Measurements from ENCODE around the gene GABARAP. TPM values are rescaled to one million over a fixed set of nuclear protein-coding genes. Genes with fewer than 3 reads are reported as not detected.

GABARAP gene
- total RNA-seq, 2 experiments from 2014 or later, result 188 to 199 TPM

DNA sequence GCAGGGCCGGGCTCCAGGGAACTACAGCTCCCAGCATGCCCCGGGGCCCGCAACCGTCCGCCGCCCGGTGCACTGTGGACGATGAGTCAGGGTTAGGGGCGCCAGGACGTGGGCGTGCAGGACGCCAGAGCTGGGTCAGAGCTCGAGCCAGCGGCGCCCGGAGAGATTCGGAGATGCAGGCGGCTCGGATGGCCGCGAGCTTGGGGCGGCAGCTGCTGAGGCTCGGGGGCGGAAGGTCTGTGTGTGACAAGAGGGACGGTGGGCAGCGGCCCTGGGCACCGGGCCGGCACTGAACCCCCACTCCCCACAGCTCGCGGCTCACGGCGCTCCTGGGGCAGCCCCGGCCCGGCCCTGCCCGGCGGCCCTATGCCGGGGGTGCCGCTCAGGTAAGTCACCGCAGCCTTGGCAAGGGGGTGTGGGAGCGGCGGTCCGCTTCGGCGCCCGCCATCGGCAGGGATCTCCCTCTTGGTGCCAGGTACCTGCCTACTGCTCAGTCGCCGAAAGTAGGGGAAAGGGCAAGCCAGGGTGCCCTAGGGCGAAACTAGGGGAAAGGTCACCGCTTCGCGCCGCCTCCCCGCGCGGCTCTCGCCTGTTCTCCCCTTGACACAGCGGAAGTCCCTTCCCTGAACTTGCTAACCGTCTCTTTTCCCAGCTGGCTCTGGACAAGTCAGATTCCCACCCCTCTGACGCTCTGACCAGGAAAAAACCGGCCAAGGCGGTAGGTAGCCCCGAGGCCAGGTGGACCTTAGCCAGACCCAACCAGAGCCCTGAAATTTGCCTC, 22.2 kb downstream of the GABARAP start, which contains the start of the genes ACADVL and DLG4:
Gene ACADVL, plus strand, starts transcription at position 127 of the 781 bp plus-strand sequence. Its CDS starts 47 bp downstream, at position 174.
Gene DLG4, minus strand, starts transcription at position 25 of the 781 bp plus-strand sequence.
- H3K9me3 Mint-ChIP-seq, result no peaks in the 10 kb centered on the region
- H3K27me3 Mint-ChIP-seq, result no peaks in the 10 kb centered on the region
- ChIA-PET POLR2A (interaction anchor here (0.6 to 4.9 kb wide), 11 partner anchors 10 to 175 kb away, joined by 3 to 33 read pairs (median 4); partner anchors contain the start of genes DVL2, GABARAP and PHF23), CTCF (interaction anchor here (0.8 to 4.2 kb wide), 15 partner anchors 10 to 174 kb away, joined by 3 to 48 read pairs (median 8); partner anchors contain the start of genes CTDNEP1, DVL2, ELP5 and GABARAP)
- H3K4me1 Mint-ChIP-seq (ENCODE audit: low read depth), result peaks cover 53% of the 10 kb centered on the region
- H3K27ac Mint-ChIP-seq, result peak within 1 kb of the TSS; percentile 92
- peak within 1 kb of the TSS; percentile 90 for H3K4me3 Mint-ChIP-seq
- DNase-seq, result peak; percentile 90
- H3K36me3 Mint-ChIP-seq, result peaks cover 25% of the 10 kb centered on the region
- intact Hi-C loops (cut with micrococcal nuclease), result loop anchor here (2.0 kb wide), 1 partner anchor 77 kb away; no protein-coding TSS in a partner anchor

DNA sequence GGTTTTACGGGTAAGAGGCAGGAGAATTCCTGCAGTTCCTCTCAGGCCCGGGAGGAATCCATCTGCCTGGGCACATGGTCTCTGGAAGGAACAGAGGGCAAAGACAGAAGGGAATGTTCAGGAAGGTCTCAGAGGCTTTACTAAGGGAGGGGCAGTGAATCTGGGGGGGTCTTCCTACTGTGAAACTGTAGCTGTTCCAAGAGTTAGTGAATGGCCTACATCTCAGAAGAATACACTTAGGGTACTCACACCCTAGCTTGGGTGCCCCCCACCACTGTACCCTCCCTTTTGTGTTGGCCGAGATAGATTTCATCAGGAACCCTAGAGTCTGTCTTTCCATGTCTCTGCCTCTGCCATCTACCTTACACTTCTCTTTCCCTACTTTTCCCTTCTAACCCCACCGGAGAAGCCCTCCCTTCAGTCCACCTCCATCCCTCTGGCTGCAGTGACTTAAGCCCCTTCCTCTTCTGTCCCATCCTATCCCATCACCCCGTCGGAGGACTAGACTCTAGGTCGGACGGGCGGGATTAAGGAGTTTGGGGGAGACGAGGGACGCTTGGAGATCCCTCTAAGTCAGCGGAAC, 22.9 kb downstream of the GABARAP start:
- H3K9me3 Mint-ChIP-seq, result no peaks in the 10 kb centered on the region
- H3K4me1 Mint-ChIP-seq (ENCODE audit: low read depth), result peaks cover 56% of the 10 kb centered on the region
- ChIA-PET POLR2A (interaction anchor here (0.6 to 4.9 kb wide), 6 partner anchors 11 to 173 kb away, joined by 3 to 33 read pairs (median 5); partner anchors contain the start of genes DVL2, GABARAP and PHF23), CTCF (interaction anchor here (0.9 to 4.2 kb wide), 8 partner anchors 10 to 173 kb away, joined by 3 to 48 read pairs (median 8); partner anchors contain the start of genes GABARAP and PHF23)
- peak overlapping the region; percentile 90 for H3K4me3 Mint-ChIP-seq
- H3K27ac Mint-ChIP-seq, result peak overlapping the region; percentile 92
- peaks cover 25% of the 10 kb centered on the region for H3K36me3 Mint-ChIP-seq
- H3K27me3 Mint-ChIP-seq, result peaks cover 1% of the 10 kb centered on the region
- intact Hi-C loops (cut with micrococcal nuclease), result no loop called here
- no peak for DNase-seq

DNA sequence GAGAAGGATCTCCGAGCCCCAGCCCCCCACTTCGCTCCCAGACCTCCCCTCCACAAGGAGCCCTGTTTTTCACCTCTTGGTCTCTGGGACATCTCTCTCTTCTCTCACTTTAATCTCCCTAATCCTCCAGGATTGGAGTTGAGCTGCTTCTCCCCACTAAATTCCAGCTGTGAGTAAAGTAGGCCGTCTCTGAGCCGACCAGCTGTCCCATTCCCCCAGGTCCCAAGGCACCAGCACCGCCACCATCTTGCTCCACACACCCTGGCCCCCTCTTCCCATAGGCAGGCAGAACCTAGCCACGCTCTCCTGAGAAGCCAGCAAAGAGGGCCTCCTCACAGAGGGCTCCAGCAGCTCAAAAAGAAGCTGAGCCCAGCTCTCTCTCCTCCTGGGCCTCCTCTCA, 23.5 kb downstream of the GABARAP start:
- no peaks in the 10 kb centered on the region for H3K9me3 Mint-ChIP-seq
- DNase-seq, result no peak
- CTCF ChIA-PET, result interaction anchor here (0.9 to 4.2 kb wide), 5 partner anchors 14 to 173 kb away, joined by 3 to 48 read pairs (median 19); partner anchors contain the start of genes GABARAP and PHF23
- H3K36me3 Mint-ChIP-seq, result peaks cover 21% of the 10 kb centered on the region
- intact Hi-C loops (cut with micrococcal nuclease), result no loop called here
- H3K27me3 Mint-ChIP-seq, result peaks cover 1% of the 10 kb centered on the region
- POLR2A ChIA-PET, result interaction anchor here (1.5 to 3.2 kb wide), 4 partner anchors 11 to 173 kb away, joined by 4 to 19 read pairs (median 5); partner anchors contain the start of genes GABARAP and PHF23
- H3K4me1 Mint-ChIP-seq (ENCODE audit: low read depth), result peaks cover 61% of the 10 kb centered on the region
- H3K4me3 Mint-ChIP-seq, result no peak overlapping the region
- peak overlapping the region; percentile 92 for H3K27ac Mint-ChIP-seq

- no peaks in the 10 kb centered on the region for H3K9me3 Mint-ChIP-seq
- peaks cover 1% of the 10 kb centered on the region for H3K27me3 Mint-ChIP-seq
- no peak for DNase-seq
- peaks cover 15% of the 10 kb centered on the region for H3K36me3 Mint-ChIP-seq
- intact Hi-C loops (cut with micrococcal nuclease), result no loop called here
- H3K4me3 Mint-ChIP-seq, result no peak overlapping the region
- peaks cover 67% of the 10 kb centered on the region for H3K4me1 Mint-ChIP-seq (ENCODE audit: low read depth)
- CTCF ChIA-PET, result interaction anchor here (4.2 kb wide), 1 partner anchor 20 kb away, joined by 34 read pairs; the partner anchor contains the start of gene PHF23
- no peak overlapping the region for H3K27ac Mint-ChIP-seq
- POLR2A ChIA-PET, result interaction anchor here (0.6 to 3.2 kb wide), 4 partner anchors 21 to 172 kb away, joined by 4 to 19 read pairs (median 4); partner anchors contain the start of genes GABARAP and PHF23
Observed at GRCh38 chr17:7218166-7218565, 24.1 kb downstream of the GABARAP start.

- H3K27me3 Mint-ChIP-seq, result peaks cover 1% of the 10 kb centered on the region
- H3K27ac Mint-ChIP-seq, result peak overlapping the region; percentile 38
- CTCF ChIA-PET, result no interaction called here
- H3K4me3 Mint-ChIP-seq, result peak overlapping the region; percentile 55
- H3K9me3 Mint-ChIP-seq, result no peaks in the 10 kb centered on the region
- DNase-seq, result peak; percentile 42
- H3K4me1 Mint-ChIP-seq (ENCODE audit: low read depth), result peaks cover 67% of the 10 kb centered on the region
- H3K36me3 Mint-ChIP-seq, result peaks cover 9% of the 10 kb centered on the region
- intact Hi-C loops (cut with micrococcal nuclease), result no loop called here
- POLR2A ChIA-PET, result interaction anchor here (0.6 kb wide), 1 partner anchor 89 kb away, joined by 4 read pairs; no protein-coding TSS in a partner anchor
Observed at GRCh38 chr17:7217113-7217987, 24.9 kb downstream of the GABARAP start.

DNA sequence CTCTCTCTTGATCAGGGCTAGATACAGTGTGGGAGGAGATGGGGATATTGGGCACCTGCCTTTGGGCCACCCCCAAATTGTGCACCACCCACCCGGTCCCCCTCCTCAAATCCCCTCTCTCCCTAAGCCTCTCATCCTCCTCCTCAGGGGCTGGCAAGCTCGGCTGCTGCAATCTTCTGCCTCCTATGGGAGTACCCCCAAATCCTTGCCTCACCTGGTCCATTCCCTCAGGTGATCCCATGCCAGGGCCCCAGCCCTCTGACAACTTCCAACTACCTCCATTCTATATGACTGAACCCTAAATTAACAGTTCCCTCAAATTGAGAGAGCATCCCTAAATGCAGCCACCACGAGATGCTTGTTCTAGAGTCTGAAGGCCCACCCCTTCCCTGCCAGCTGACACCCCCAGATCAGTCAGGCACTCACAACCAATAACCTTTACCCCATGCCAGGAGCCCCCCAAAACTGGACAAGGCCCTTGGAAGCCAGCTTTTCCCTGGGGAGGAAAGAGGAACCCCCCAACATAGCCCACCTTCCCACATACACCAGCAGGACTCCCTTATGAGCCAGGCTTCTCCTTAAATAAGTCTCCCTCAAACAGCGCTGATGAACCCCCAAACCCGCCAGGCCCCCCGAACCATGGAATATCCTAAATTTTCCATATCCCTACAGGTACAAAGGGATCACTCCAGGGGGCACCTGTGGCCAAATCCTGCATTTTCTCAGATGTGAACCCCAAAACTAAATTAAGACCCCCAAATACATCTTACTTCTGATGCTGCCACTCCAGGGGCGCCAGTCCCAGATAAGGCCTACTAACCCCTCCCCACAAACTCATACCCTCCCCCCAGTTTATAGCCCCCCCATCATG, 25.8 kb downstream of the GABARAP start:
- intact Hi-C loops (cut with micrococcal nuclease), result no loop called here
- CTCF ChIA-PET, result no interaction called here
- Mint-ChIP-seq H3K36me3 (peaks cover 4% of the 10 kb centered on the region), H3K9me3 (no peaks in the 10 kb centered on the region), H3K27ac (peak overlapping the region; percentile 62), H3K27me3 (peaks cover 7% of the 10 kb centered on the region), H3K4me1 (ENCODE audit: low read depth) (peaks cover 65% of the 10 kb centered on the region), H3K4me3 (peak overlapping the region; percentile 33)
- no peak for DNase-seq
- POLR2A ChIA-PET, result interaction anchor here (0.5 kb wide), 1 partner anchor 1011 kb away, joined by 3 read pairs; no protein-coding TSS in a partner anchor

DNA sequence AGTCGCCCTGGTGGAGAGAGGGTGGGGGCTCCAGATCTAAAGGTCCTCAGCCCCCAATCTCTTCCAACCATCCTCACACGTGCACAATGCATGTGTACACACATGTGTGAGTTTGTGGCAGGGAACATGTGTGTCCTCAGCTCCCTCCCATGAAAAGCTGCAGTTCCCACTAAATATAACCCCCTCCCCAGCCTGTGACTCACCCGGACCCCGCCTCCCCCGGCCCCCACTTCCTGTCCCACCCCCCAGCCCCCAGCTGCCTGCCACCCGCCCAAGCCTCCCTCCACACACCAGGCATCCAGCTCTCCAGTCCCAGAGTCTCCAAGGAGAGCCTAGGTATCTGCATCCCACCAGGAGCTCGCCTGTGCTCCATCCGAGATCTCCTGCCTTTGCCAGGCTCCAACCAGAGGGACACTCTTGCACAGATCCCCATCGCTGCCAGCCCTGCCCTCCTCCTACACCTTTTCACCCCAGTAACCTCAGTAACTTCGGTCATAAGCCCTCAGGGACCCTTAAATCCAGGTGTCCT, 26.5 kb downstream of the GABARAP start:
- H3K4me3 Mint-ChIP-seq, result no peak overlapping the region
- CTCF ChIA-PET, result interaction anchor here (2.0 kb wide), 1 partner anchor 114 kb away, joined by 5 read pairs; the partner anchor contains the start of gene NEURL4

GRCh38 chr17:7215136-7215638, 27.1 kb downstream of the GABARAP start:
- H3K4me1 Mint-ChIP-seq (ENCODE audit: low read depth), result peaks cover 53% of the 10 kb centered on the region
- H3K9me3 Mint-ChIP-seq, result no peaks in the 10 kb centered on the region
- H3K4me3 Mint-ChIP-seq, result peak overlapping the region; percentile 85
- CTCF ChIA-PET, result interaction anchor here (1.2 to 2.4 kb wide), 5 partner anchors 19 to 169 kb away, joined by 4 to 10 read pairs (median 5); partner anchors contain the start of genes DVL2 and NEURL4
- intact Hi-C loops (cut with micrococcal nuclease), result loop anchor here (2.0 kb wide), 1 partner anchor 92 kb away; the partner anchor contains the start of gene EIF5A
- H3K27me3 Mint-ChIP-seq, result peaks cover 7% of the 10 kb centered on the region
- H3K36me3 Mint-ChIP-seq, result no peaks in the 10 kb centered on the region
- POLR2A ChIA-PET, result interaction anchor here (1.0 to 1.7 kb wide), 2 partner anchors 10 to 180 kb away, joined by 4 to 7 read pairs; partner anchors contain the start of gene SLC16A13
- no peak for DNase-seq
- H3K27ac Mint-ChIP-seq, result peak overlapping the region; percentile 89

More for the DNA sequence above, 26.5 kb downstream of the GABARAP start:
- no peak for DNase-seq
- peaks cover 58% of the 10 kb centered on the region for H3K4me1 Mint-ChIP-seq (ENCODE audit: low read depth)
- POLR2A ChIA-PET, result interaction anchor here (0.5 kb wide), 1 partner anchor 1011 kb away, joined by 3 read pairs; no protein-coding TSS in a partner anchor
- no peaks in the 10 kb centered on the region for H3K36me3 Mint-ChIP-seq
- intact Hi-C loops (cut with micrococcal nuclease), result loop anchor here (2.0 kb wide), 1 partner anchor 91 kb away; the partner anchor contains the start of gene EIF5A
- no peak overlapping the region for H3K27ac Mint-ChIP-seq
- no peaks in the 10 kb centered on the region for H3K9me3 Mint-ChIP-seq
- H3K27me3 Mint-ChIP-seq, result peaks cover 7% of the 10 kb centered on the region

DNA sequence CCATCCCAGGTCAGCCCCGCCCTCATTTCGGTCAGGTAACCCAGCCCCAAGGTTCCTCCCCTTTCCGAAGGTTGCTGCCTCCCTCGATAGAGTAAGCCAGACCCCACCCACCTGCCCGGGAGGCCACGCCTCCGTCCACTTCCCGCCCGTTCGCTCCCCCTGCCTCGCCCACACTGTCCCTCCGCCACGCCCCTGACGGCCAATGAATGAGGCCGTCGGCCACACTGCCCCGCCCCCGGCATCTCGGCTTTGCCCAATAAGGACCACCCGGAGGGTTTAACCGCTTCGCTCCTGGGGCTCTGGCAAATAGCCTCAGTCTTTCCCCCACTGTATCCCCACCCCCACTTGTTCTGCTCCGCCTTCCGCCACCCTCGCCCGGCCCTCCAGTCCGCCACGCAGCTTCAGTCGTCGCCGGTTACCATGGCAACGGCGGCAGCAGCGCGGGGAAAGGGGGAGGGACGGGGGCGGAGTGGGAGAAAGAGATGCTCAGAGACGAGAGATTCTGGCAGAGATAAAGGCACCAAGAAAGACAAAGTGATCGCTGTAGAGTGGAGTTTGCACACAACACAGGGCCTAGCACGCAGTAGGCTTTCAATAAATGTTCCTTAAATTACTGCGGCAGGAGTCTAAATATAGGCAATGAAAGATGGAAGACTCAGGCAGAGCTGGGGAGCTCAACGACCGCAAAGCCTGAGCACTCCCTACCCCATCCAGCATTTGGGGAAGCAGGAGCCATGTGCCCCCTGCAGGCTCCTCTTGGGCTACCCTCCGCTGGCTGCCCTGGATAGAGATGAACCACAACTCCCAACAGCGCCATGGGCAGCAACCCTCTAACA, 27.7 kb downstream of the GABARAP start:
- peaks cover 52% of the 10 kb centered on the region for H3K4me1 Mint-ChIP-seq (ENCODE audit: low read depth)
- ChIA-PET CTCF (interaction anchor here (1.0 to 2.4 kb wide), 6 partner anchors 20 to 169 kb away, joined by 4 to 10 read pairs (median 4); partner anchors contain the start of genes DVL2 and NEURL4), POLR2A (interaction anchor here (0.7 to 1.7 kb wide), 3 partner anchors 10 to 179 kb away, joined by 3 to 7 read pairs (median 4); partner anchors contain the start of gene SLC16A13)
- peak overlapping the region; percentile 85 for H3K4me3 Mint-ChIP-seq
- no peaks in the 10 kb centered on the region for H3K9me3 Mint-ChIP-seq
- H3K36me3 Mint-ChIP-seq, result no peaks in the 10 kb centered on the region
- H3K27ac Mint-ChIP-seq, result peak overlapping the region; percentile 89
- DNase-seq, result peak; percentile 100
- H3K27me3 Mint-ChIP-seq, result peaks cover 7% of the 10 kb centered on the region
- intact Hi-C loops (cut with micrococcal nuclease), result loop anchor here (1.0 to 2.0 kb wide), 5 partner anchors 9 to 92 kb away; partner anchors contain the start of genes DVL2, EIF5A, ELP5 and PHF23

All from activated CD4-positive, alpha-beta memory T cell treated with anti-CD3 and anti-CD28 coated beads for 36 hours (primary cell).